ENCODE measurements around the gene SLC26A11. TPM values are rescaled to one million over a fixed set of nuclear protein-coding genes. Genes with fewer than 3 reads are reported as not detected.

The SLC26A11 gene
- total RNA-seq, 1 donor from 2014 or later, result 7.9 TPM

DNA sequence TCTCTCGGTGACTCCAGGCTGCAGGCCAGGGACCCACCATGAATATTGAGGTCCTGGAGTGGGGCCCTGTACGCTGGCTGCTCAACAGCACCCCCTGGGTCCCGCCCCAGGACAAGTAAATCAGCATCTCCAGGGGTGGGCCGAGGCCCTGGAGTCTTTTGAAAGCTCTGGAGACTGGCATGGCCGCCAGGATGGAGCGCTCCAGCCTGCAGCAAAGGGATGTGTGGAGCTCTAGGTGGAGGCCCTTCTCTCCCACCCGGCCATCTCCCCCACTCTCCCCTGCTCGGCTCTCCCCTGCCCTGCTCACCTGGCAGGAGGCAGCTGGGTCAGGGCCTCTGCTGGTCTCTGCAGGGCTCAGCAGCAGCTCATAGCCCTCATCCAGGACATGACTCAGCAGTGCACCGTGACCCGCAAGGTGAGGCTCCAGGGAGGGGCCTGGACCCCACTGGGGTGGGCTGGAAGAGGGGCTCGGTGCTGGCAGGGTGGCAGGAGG lies 16.7 kb upstream of the SLC26A11 start:
- Mint-ChIP-seq H3K4me1 (no peaks in the 10 kb centered on the region), H3K4me3 (no peak overlapping the region), H3K27me3 (ENCODE audit: insufficient read depth, low read depth) (peaks cover 4% of the 10 kb centered on the region), H3K27ac (no peak overlapping the region), H3K9me3 (no peaks in the 10 kb centered on the region), H3K36me3 (no peaks in the 10 kb centered on the region)
- Histone ChIP-seq H3K4me3 (no peak overlapping the region), H3K4me2 (no peak overlapping the region), H3K36me3 (no peaks in the 10 kb centered on the region), H3K27me3 (no peaks in the 10 kb centered on the region), H3F3A (ENCODE audit: low read depth) (no peaks in the 10 kb centered on the region), H3K27ac (no peak overlapping the region), H3K9me3 (ENCODE audit: low read depth) (no peaks in the 10 kb centered on the region), H4K20me1 (ENCODE audit: low read depth) (no peaks in the 10 kb centered on the region), H3K4me1 (no peaks in the 10 kb centered on the region), H3K79me2 (ENCODE audit: low read depth) (no peaks in the 10 kb centered on the region), H3K9ac (peak overlapping the region; percentile 32), H2AFZ (replicated peaks) (no peak overlapping the region)
- no peak for DNase-seq (ENCODE audit: low spot score)
- TF ChIP-seq EZH2phosphoT487 (IDR thresholded peaks at IDR 0.05) (no peak), EZH2 (IDR thresholded peaks at IDR 0.05) (no peak)
- TF ChIP-seq, protein P1, sequence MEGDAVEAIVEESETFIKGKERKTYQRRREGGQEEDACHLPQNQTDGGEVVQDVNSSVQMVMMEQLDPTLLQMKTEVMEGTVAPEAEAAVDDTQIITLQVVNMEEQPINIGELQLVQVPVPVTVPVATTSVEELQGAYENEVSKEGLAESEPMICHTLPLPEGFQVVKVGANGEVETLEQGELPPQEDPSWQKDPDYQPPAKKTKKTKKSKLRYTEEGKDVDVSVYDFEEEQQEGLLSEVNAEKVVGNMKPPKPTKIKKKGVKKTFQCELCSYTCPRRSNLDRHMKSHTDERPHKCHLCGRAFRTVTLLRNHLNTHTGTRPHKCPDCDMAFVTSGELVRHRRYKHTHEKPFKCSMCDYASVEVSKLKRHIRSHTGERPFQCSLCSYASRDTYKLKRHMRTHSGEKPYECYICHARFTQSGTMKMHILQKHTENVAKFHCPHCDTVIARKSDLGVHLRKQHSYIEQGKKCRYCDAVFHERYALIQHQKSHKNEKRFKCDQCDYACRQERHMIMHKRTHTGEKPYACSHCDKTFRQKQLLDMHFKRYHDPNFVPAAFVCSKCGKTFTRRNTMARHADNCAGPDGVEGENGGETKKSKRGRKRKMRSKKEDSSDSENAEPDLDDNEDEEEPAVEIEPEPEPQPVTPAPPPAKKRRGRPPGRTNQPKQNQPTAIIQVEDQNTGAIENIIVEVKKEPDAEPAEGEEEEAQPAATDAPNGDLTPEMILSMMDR (IDR thresholded peaks at IDR 0.05), result no peak

DNA sequence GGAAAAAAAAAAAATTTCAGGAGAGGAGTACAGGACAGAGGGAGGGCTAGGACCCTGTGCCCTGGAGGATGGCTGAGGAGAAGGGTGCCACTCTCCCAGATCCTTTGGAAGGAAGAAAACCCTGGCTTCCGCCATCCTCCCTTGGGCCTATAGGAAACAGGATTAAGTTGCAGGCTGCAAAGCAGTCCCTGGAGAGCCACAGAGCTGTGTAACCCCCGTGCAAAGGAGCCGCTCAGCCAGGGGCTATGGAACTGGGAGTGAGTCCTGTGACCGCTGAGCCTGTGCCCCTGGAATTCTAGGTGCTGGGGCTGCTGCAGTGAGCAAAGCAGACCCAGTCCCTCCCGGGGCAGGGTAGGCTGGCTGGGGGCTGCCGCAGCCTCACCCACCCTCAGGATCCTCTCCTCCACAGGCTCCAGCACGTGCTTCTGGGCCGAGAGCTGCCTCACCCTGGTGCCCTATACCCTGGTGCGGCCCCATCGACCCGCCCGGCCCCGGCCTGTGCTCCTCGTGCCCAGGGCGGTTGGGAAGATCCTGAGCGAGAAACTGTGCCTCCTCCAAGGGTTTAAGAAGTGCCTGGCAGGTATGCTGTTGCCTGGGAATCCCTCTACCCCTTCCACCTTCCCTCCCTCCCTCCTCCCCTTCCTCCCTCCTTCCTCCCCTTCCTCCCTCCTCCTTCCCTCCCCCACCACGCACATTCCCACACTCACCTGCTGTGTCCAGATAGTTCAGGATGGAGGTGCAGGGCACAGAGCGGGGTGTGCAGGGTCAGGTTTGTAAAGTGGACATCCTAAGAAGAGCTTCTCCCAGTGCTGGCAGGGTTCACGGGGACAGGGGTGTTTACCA lies 15.4 kb upstream of the SLC26A11 start:
- H3K27ac ChIP-seq, result no peak overlapping the region
- no peaks in the 10 kb centered on the region for H3K9me3 ChIP-seq (ENCODE audit: low read depth)
- H2AFZ ChIP-seq (replicated peaks), result no peak overlapping the region
- H3K27me3 Mint-ChIP-seq (ENCODE audit: insufficient read depth, low read depth), result peaks cover 4% of the 10 kb centered on the region
- no peaks in the 10 kb centered on the region for H3K27me3 ChIP-seq
- no peak overlapping the region for H3K4me3 ChIP-seq
- H3K79me2 ChIP-seq (ENCODE audit: low read depth), result no peaks in the 10 kb centered on the region
- H3K4me2 ChIP-seq, result no peak overlapping the region
- no peak for DNase-seq (ENCODE audit: low spot score)
- no peak overlapping the region for H3K9ac ChIP-seq
- no peak overlapping the region for H3K4me3 Mint-ChIP-seq
- no peaks in the 10 kb centered on the region for H3K9me3 Mint-ChIP-seq
- no peaks in the 10 kb centered on the region for H3K36me3 Mint-ChIP-seq
- no peaks in the 10 kb centered on the region for H3K36me3 ChIP-seq
- no peaks in the 10 kb centered on the region for H3K4me1 ChIP-seq
- H3K27ac Mint-ChIP-seq, result peak overlapping the region; percentile 53
- TF ChIP-seq, protein P1 (IDR thresholded peaks at IDR 0.05), result no peak
- TF ChIP-seq EZH2phosphoT487 (IDR thresholded peaks at IDR 0.05), result no peak
- TF ChIP-seq EZH2 (IDR thresholded peaks at IDR 0.05), result no peak
- no peaks in the 10 kb centered on the region for H3F3A ChIP-seq (ENCODE audit: low read depth)
- H4K20me1 ChIP-seq (ENCODE audit: low read depth), result no peaks in the 10 kb centered on the region
- H3K4me1 Mint-ChIP-seq, result no peaks in the 10 kb centered on the region

DNA sequence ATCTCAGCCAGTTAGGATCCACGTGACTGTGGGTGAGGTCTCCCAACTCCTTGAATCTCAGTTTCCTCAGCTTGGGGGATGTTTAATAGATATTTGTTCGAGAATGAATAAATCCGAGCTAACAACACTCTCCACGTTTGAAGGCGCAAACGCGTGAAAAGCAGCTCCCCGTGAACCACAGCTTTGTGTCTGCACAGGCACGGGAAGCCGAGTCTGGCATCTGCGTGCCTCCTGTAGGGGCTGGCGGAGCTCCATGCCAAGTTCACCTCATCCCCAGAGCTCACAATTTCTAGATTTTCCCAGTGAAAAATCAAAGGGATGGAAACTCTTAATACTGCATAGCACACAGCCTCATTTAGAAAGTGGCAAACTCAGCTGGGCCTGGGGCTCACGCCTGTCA lies 14.4 kb upstream of the SLC26A11 start:
- no peaks in the 10 kb centered on the region for H4K20me1 ChIP-seq (ENCODE audit: low read depth)
- no peak overlapping the region for H3K27ac Mint-ChIP-seq
- TF ChIP-seq EZH2 (IDR thresholded peaks at IDR 0.05), result no peak
- no peak for TF ChIP-seq EZH2phosphoT487 (IDR thresholded peaks at IDR 0.05)
- TF ChIP-seq, protein P1 (IDR thresholded peaks at IDR 0.05), result no peak
- H3K9me3 ChIP-seq (ENCODE audit: low read depth), result no peaks in the 10 kb centered on the region
- no peaks in the 10 kb centered on the region for H3K36me3 ChIP-seq
- no peak overlapping the region for H2AFZ ChIP-seq (replicated peaks)
- no peaks in the 10 kb centered on the region for H3K9me3 Mint-ChIP-seq
- H3F3A ChIP-seq (ENCODE audit: low read depth), result no peaks in the 10 kb centered on the region
- no peak overlapping the region for H3K4me3 Mint-ChIP-seq
- H3K4me1 Mint-ChIP-seq, result no peaks in the 10 kb centered on the region
- H3K4me2 ChIP-seq, result no peak overlapping the region
- no peak for DNase-seq (ENCODE audit: low spot score)
- H3K9ac ChIP-seq, result no peak overlapping the region
- peaks cover 4% of the 10 kb centered on the region for H3K36me3 Mint-ChIP-seq
- no peaks in the 10 kb centered on the region for H3K79me2 ChIP-seq (ENCODE audit: low read depth)
- no peak overlapping the region for H3K4me3 ChIP-seq
- H3K4me1 ChIP-seq, result no peaks in the 10 kb centered on the region
- H3K27ac ChIP-seq, result no peak overlapping the region
- no peaks in the 10 kb centered on the region for H3K27me3 ChIP-seq
- peaks cover 6% of the 10 kb centered on the region for H3K27me3 Mint-ChIP-seq (ENCODE audit: insufficient read depth, low read depth)
